CD4-positive, alpha-beta memory T cell (primary cell): ENCODE measurements around the gene CPLANE1. TPM values are rescaled to one million over a fixed set of nuclear protein-coding genes. Genes with fewer than 3 reads are reported as not detected.

ENCODE experiments used
- CTCF ChIA-PET: fragments of 350-600 bp; sonication (Branson Sonifier 250); formaldehyde crosslinking; loops from one replicate; lab custom pipeline; 2021; ENCODE audit warnings: inconsistent platforms; ENCODE audit not compliant: partially characterized antibody; lab: Charles Lee
- POLR2A ChIA-PET: fragments of 350-600 bp; sonication (Branson Sonifier 250); formaldehyde crosslinking; loops from one replicate; lab custom pipeline; 2021; ENCODE audit not compliant: partially characterized antibody; lab: Charles Lee
- DNase-seq, 5 donors: peaks; one replicate each; pipeline versions ENCODE4 v3.0.0 to v3.0.0-alpha.2; 2020 to 2022; ENCODE audit warnings: mixed read lengths in 1 of 5
- H3K27ac ChIP-seq: one replicate; pipeline ENCODE4 v1.7.0; 2013; ENCODE audit warnings: low read depth, low read length
- H3K27me3 ChIP-seq: 2 replicates; pipeline ENCODE4 v1.7.0; 2013; ENCODE audit warnings: mild to moderate bottlenecking, low read length, moderate library complexity; ENCODE audit not compliant: insufficient read depth
- H3K36me3 ChIP-seq: 2 replicates; pipeline ENCODE4 v1.7.0; 2013; ENCODE audit warnings: mild to moderate bottlenecking, low read length, moderate library complexity; ENCODE audit not compliant: insufficient read depth
- H3K4me1 ChIP-seq: 2 replicates; pipeline ENCODE4 v1.7.0; 2013; ENCODE audit warnings: mild to moderate bottlenecking, low read length, moderate library complexity; ENCODE audit not compliant: insufficient read depth
- H3K4me3 ChIP-seq, 2 donors: one replicate each; pipeline ENCODE4 v1.7.0; 2013; ENCODE audit warnings: low read length in 2 of 2, mild to moderate bottlenecking in 1 of 2
- H3K9me3 ChIP-seq, 2 donors: one replicate each; pipeline ENCODE4 v1.7.0; 2013; ENCODE audit warnings: low read length in 2 of 2, control low read depth in 1 of 2; ENCODE audit not compliant: control insufficient read depth in 1 of 2
- H3K27ac Mint-ChIP-seq, 7 donors: one replicate each; pipeline ENCODE4 v1.8.0; 2020 to 2021; ENCODE audit warnings: mixed read lengths in 7 of 7, mild to moderate bottlenecking in 6 of 7, inconsistent platforms in 3 of 7, moderate library complexity in 3 of 7
- H3K27me3 Mint-ChIP-seq, 2 donors: one replicate each; pipeline ENCODE4 v1.8.0; 2020 to 2021; ENCODE audit warnings: mixed read lengths in 2 of 2
- H3K36me3 Mint-ChIP-seq, 2 donors: one replicate each; pipeline ENCODE4 v1.8.0; 2020 to 2021; ENCODE audit warnings: mixed read lengths in 2 of 2, inconsistent platforms in 1 of 2, mild to moderate bottlenecking in 1 of 2
- H3K4me1 Mint-ChIP-seq, 4 donors: one replicate each; pipeline ENCODE4 v1.8.0; 2020 to 2021; ENCODE audit warnings: mixed read lengths in 4 of 4, mild to moderate bottlenecking in 1 of 4
- H3K4me3 Mint-ChIP-seq, 8 donors: one replicate each; pipeline ENCODE4 v1.8.0; 2020 to 2021; ENCODE audit warnings: mixed read lengths in 8 of 8, mild to moderate bottlenecking in 7 of 8, moderate library complexity in 6 of 8, inconsistent platforms in 3 of 8
- H3K9me3 Mint-ChIP-seq, 8 donors: one replicate each; pipeline ENCODE4 v1.8.0; 2020 to 2021; ENCODE audit warnings: mixed read lengths in 8 of 8, mild to moderate bottlenecking in 5 of 8, inconsistent platforms in 3 of 8, moderate library complexity in 1 of 8
- intact Hi-C: fragments of 100-400 bp; cut with micrococcal nuclease; formaldehyde crosslinking; loops from one replicate; pipeline ENCODE4 v1.15.1; 2023
- polyA plus RNA-seq, 2 donors: library from polyadenylated mRNA; unstranded; fragments of 300-500 nt; fragmentation: Illumina TruSeq; gene quantifications; one replicate each; pipeline ENCODE4 v1.2.3, GENCODE V29; 2021
- total RNA-seq, 2 experiments: library from RNA; stranded (reverse); gene quantifications; one replicate each; pipeline ENCODE4 v1.2.3, GENCODE V29; 2021

Gene CPLANE1
- total and polyA plus RNA-seq, 4 experiments from 2014 or later: 0.09 to 8.5 (median 4.0) TPM

DNA sequence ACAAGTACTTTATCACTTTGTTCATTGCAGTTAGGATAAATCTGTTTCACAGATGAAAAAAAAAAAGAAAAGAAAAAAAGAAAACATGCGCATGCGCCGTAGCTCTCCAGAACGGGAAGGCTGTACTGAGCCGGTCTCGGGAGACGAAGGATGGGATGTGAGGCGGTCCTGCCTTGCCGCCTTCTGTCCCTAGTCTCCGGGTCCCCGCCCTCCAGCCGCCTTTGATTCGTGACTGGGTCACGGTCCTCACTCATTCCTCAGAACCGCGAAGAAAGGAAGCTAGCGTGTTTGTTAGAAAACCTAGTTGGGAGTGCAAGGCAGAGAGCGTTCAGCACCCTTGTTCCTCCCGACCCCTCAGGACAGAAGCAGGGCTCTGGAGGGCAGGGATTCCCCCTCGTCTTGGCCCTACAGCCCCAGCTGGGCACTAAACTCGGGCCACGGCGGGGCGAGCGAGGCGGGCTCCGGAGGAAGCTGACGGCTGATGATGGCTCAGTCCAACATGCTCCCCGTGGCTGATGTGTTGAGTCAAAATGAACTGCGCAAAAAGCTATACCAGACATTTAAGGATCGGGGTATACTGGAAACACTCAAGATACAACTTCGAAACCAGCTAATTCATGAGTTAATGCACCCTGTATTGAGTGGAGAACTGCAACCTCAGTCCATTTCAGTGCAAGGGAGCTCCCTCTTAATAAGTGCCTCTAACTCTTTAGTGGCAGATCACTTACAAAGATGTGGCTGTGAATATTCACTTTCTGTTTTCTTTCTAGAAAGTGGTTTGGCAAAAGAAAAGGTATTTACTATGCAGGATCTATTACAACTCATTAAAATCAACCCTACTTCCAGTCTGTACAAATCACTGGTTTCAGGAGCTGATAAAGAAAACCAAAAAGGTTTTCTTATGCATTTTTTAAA lies 40.0 kb downstream of the CPLANE1 start:
- peak overlapping the region; percentile 10 for H3K27ac ChIP-seq
- H3K36me3 Mint-ChIP-seq: peaks cover 14 to 33% of the 10 kb centered on the region in 2 donors
- H3K9me3 Mint-ChIP-seq: no peaks in the 10 kb centered on the region
- DNase-seq: peak in 3 of 5 donors; percentile 6 to 17 (median 8)
- peak overlapping the region in 5 of 7 donors; percentile 17 to 61 (median 55) for H3K27ac Mint-ChIP-seq
- H3K4me1 ChIP-seq: peaks cover under 1% of the 10 kb centered on the region
- no peaks in the 10 kb centered on the region for H3K9me3 ChIP-seq
- intact Hi-C loops: no loop called here
- H3K4me1 Mint-ChIP-seq: peaks cover 0 to 3% (median 0%) of the 10 kb centered on the region in 4 donors
- POLR2A ChIA-PET: interaction anchor here (0.5 to 1.4 kb wide), 3 partner anchors 10 to 40 kb away, joined by 3 to 5 read pairs (median 4); partner anchors contain the start of gene CPLANE1
- no peaks in the 10 kb centered on the region for H3K36me3 ChIP-seq
- H3K27me3 Mint-ChIP-seq: no peaks in the 10 kb centered on the region
- H3K4me3 ChIP-seq: peak overlapping the region in 1 of 2 donors; percentile 17
- CTCF ChIA-PET: interaction anchor here (1.9 kb wide), 1 partner anchor 9 kb away, joined by 4 read pairs; no protein-coding TSS in a partner anchor
- H3K27me3 ChIP-seq: no peaks in the 10 kb centered on the region
- peak overlapping the region; percentile 69 to 90 (median 86) for H3K4me3 Mint-ChIP-seq

DNA sequence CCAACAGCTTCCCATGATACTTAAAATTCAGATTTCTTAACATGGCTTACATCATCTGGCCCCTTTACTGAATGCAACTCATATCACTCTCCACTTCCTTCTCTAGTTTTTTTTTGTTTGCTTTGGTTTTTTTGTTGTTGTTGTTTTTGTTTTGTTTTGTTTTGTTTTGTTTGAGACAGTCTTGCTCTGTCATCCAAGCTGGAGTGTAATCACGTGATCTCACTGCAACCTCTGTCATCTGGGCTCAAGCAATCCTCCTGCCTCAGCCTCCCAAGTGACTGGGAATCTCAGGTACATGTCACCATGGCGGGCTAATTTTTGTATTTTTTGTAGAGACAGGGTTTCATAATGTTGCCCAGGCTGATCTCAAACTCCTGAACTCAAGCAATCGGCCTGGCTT lies 41.4 kb downstream of the CPLANE1 start:
- Mint-ChIP-seq H3K4me1 (peaks cover 0 to 3% (median 0%) of the 10 kb centered on the region in 4 donors), H3K36me3 (peaks cover 14 to 33% of the 10 kb centered on the region in 2 donors), H3K27me3 (no peaks in the 10 kb centered on the region), H3K4me3 (no peak overlapping the region), H3K9me3 (no peaks in the 10 kb centered on the region), H3K27ac (no peak overlapping the region)
- Histone ChIP-seq H3K4me3 (no peak overlapping the region), H3K9me3 (no peaks in the 10 kb centered on the region), H3K4me1 (no peaks in the 10 kb centered on the region), H3K36me3 (no peaks in the 10 kb centered on the region), H3K27ac (no peak overlapping the region), H3K27me3 (no peaks in the 10 kb centered on the region)
- no peak for DNase-seq
- ChIA-PET POLR2A (no interaction called here), CTCF (no interaction called here)
- intact Hi-C loops: no loop called here

DNA sequence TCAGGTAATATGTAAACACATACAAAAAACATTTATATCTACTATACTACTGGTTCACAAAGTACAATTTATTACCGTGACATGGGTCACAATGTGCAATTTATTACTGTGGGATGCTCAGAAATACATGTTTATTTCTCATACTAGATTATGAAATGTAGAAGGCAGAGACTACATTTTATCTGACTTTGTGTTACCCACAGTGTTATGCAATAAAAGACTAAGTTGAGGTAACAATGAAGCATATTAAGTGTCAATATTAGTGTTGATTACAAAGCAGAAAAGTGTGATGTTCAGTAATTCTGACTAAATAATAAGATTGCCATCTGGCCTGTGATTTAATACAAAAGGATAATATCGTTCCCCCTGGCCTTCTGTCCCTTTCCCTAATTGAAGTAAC lies 42.4 kb downstream of the CPLANE1 start:
- H3K9me3 ChIP-seq: no peaks in the 10 kb centered on the region
- ChIA-PET POLR2A (no interaction called here), CTCF (no interaction called here)
- no peak overlapping the region for H3K27ac ChIP-seq
- intact Hi-C loops: no loop called here
- H3K36me3 Mint-ChIP-seq: peaks cover 10 to 28% of the 10 kb centered on the region in 2 donors
- no peak for DNase-seq
- no peaks in the 10 kb centered on the region for H3K9me3 Mint-ChIP-seq
- peaks cover 0 to 2% (median 0%) of the 10 kb centered on the region in 4 donors for H3K4me1 Mint-ChIP-seq
- no peaks in the 10 kb centered on the region for H3K4me1 ChIP-seq
- H3K27me3 ChIP-seq: no peaks in the 10 kb centered on the region
- H3K36me3 ChIP-seq: no peaks in the 10 kb centered on the region
- H3K4me3 Mint-ChIP-seq: no peak overlapping the region
- H3K4me3 ChIP-seq: no peak overlapping the region
- H3K27ac Mint-ChIP-seq: no peak overlapping the region
- H3K27me3 Mint-ChIP-seq: no peaks in the 10 kb centered on the region

DNA sequence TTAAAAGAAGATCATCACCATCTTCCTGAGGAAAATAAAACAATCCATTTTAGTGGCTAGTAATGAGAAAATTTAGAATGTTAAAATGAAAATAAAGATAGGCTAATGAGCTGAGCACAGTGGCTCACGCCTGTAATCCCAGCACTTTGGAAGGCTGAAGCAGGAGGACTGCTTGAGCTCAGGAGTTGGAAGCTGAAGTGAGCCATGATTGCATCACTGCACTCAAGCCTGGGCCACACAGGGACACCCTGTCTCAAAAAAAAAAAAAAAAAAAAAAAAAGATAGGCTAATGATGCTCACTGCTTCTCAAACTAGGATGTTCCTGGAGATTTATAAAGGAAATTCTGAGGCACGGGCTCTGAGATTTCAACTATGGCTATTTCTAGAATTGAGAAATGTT lies 50.3 kb downstream of the CPLANE1 start:
- Histone ChIP-seq H3K27me3 (no peaks in the 10 kb centered on the region), H3K9me3 (no peaks in the 10 kb centered on the region), H3K27ac (no peak overlapping the region), H3K4me3 (no peak overlapping the region), H3K4me1 (peaks cover 9% of the 10 kb centered on the region), H3K36me3 (no peaks in the 10 kb centered on the region)
- DNase-seq: no peak
- ChIA-PET CTCF (no interaction called here), POLR2A (interaction anchor here (0.9 kb wide), 1 partner anchor 10 kb away, joined by 5 read pairs; no protein-coding TSS in a partner anchor)
- Mint-ChIP-seq H3K4me3 (peak overlapping the region in 4 of 8 donors; percentile 20 to 56 (median 46)), H3K36me3 (peaks cover 4 to 8% of the 10 kb centered on the region in 2 donors), H3K9me3 (no peaks in the 10 kb centered on the region), H3K4me1 (peaks cover 10 to 26% (median 16%) of the 10 kb centered on the region in 4 donors), H3K27ac (peak overlapping the region in 4 of 7 donors; percentile 24 to 92 (median 47)), H3K27me3 (no peaks in the 10 kb centered on the region)
- intact Hi-C loops: no loop called here

DNA sequence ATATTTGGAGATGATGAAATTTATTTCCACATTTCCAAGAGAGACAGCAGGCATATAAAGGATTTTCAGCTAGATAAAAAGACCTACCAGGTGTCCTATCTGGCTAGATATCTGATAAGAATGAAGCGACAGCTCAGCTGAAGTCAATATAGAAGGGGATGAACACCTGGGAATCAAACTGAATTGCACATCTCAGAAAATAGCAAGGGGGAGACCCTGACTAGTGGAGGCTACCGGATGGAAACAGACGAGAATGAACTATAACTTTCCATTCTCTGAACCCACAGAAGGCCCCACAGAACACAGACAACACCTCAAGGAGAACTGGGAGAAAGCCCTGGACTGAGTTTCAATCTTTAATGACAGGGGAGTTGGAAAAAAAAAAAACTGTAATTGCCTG lies 51.1 kb downstream of the CPLANE1 start:
- Mint-ChIP-seq H3K27ac (peak overlapping the region; percentile 66 to 96 (median 87)), H3K4me3 (peak overlapping the region; percentile 81 to 91 (median 86)), H3K36me3 (peaks cover 4 to 8% of the 10 kb centered on the region in 2 donors), H3K4me1 (peaks cover 10 to 26% (median 16%) of the 10 kb centered on the region in 4 donors), H3K27me3 (no peaks in the 10 kb centered on the region), H3K9me3 (no peaks in the 10 kb centered on the region)
- ChIA-PET POLR2A (interaction anchor here (0.6 to 1.0 kb wide), 2 partner anchors 43 to 51 kb away, joined by 3 to 4 read pairs; partner anchors contain the start of gene CPLANE1), CTCF (no interaction called here)
- Histone ChIP-seq H3K9me3 (no peaks in the 10 kb centered on the region), H3K27ac (peak overlapping the region; percentile 56), H3K27me3 (no peaks in the 10 kb centered on the region), H3K36me3 (no peaks in the 10 kb centered on the region), H3K4me1 (peaks cover 9% of the 10 kb centered on the region), H3K4me3 (peak overlapping the region; percentile 11 to 81)
- intact Hi-C loops: no loop called here
- DNase-seq: peak in 1 of 5 donors; percentile 1

DNA sequence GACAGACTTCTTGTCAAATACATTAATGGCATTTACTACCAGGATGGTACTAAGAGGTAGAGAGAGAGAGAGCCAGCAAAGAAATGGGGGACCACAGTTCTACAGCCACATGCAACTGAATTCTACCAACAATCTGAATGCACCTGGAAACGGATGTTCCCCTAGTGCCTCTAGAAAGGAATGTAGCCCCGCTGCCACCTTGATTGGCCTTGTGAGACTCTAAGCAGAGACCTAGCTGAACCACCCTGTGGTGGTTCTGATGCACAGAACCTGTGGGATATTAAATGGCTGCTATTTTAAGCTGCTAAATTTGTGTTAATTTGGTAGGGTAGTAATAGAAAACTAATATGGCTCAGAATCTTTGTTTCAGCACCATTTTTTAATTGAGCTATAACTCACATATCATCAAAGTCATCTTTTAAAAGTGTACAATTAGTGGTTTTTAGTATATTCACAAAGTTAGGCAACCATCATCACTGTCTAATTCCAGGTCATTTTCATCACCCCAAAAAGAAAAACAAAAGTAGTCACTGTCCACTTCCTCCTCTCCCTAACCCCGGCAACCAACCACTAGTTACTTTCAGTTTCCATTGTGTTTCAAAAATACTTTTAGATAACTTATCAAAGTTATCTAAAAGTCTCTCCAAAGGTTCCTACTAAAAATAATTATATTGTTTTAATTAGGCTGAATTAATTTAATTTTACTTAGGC lies 51.7 kb downstream of the CPLANE1 start:
- ChIA-PET CTCF (no interaction called here), POLR2A (interaction anchor here (1.0 kb wide), 1 partner anchor 52 kb away, joined by 3 read pairs; the partner anchor contains the start of gene CPLANE1)
- DNase-seq: peak in 4 of 5 donors; percentile 21 to 30 (median 28)
- Histone ChIP-seq H3K27ac (peak overlapping the region; percentile 56), H3K4me3 (peak overlapping the region; percentile 11 to 81), H3K9me3 (no peaks in the 10 kb centered on the region), H3K27me3 (no peaks in the 10 kb centered on the region), H3K4me1 (peaks cover 9% of the 10 kb centered on the region), H3K36me3 (no peaks in the 10 kb centered on the region)
- no peaks in the 10 kb centered on the region for H3K9me3 Mint-ChIP-seq
- intact Hi-C loops: no loop called here
- H3K4me1 Mint-ChIP-seq: peaks cover 10 to 26% (median 16%) of the 10 kb centered on the region in 4 donors
- H3K4me3 Mint-ChIP-seq: peak overlapping the region; percentile 81 to 91 (median 86)
- H3K36me3 Mint-ChIP-seq: peaks cover 4 to 8% of the 10 kb centered on the region in 2 donors
- peak overlapping the region; percentile 66 to 96 (median 92) for H3K27ac Mint-ChIP-seq
- H3K27me3 Mint-ChIP-seq: no peaks in the 10 kb centered on the region
